Heart right ventricle (tissue), 16 donors: ENCODE results near the gene TAF10. TPM values are rescaled to one million over a fixed set of nuclear protein-coding genes. Genes with fewer than 3 reads are reported as not detected.

ENCODE experiments used
- ATAC-seq, 8 donors: fragments of 200-7000 bp; cut with Tn5 transposase; one replicate each; pipeline ENCODE4 v1.9.1; 2020; ENCODE audit warnings: mild to moderate bottlenecking in 8 of 8, moderate library complexity in 8 of 8, moderate number of reproducible peaks in 1 of 8
- DNase-seq, 2 donors: peaks; one replicate each; pipeline ENCODE4 v3.0.0-alpha.2; 2020
- H3K27ac ChIP-seq, 10 donors: fragments of 200-600 bp; sonication (generic) in 2 of 10; one replicate each; pipeline versions ENCODE4 v1.5.0 to v1.8.0; 2020 to 2022; ENCODE audit warnings: mild to moderate bottlenecking in 3 of 10
- H3K27me3 ChIP-seq, 7 donors: fragments of 200-600 bp; one replicate each; pipeline ENCODE4 v1.8.0; 2021 to 2022; ENCODE audit warnings: mild to moderate bottlenecking in 2 of 7
- H3K36me3 ChIP-seq, 9 donors: fragments of 200-600 bp; sonication (generic) in 1 of 9; one replicate each; pipeline versions ENCODE4 v1.5.0 to v1.8.0; 2020 to 2022; ENCODE audit warnings: mild to moderate bottlenecking in 2 of 9
- H3K4me1 ChIP-seq, 9 donors: fragments of 200-600 bp; sonication (generic) in 1 of 9; one replicate each; pipeline versions ENCODE4 v1.5.0 to v1.8.0; 2020 to 2022; ENCODE audit warnings: mild to moderate bottlenecking in 4 of 9
- H3K4me3 ChIP-seq, 10 donors: fragments of 200-600 bp; sonication (generic) in 2 of 10; one replicate each; pipeline versions ENCODE4 v1.5.0 to v1.8.0; 2020 to 2022; ENCODE audit warnings: mild to moderate bottlenecking in 7 of 10, moderate library complexity in 2 of 10
- H3K9me3 ChIP-seq, 11 donors: fragments of 200-600 bp in 10 of 11; sonication (generic) in 2 of 11; one replicate each; pipeline versions ENCODE4 v1.5.0 to v1.8.0; 2013 to 2022; ENCODE audit warnings: mild to moderate bottlenecking in 2 of 11, control low read depth in 1 of 11, moderate library complexity in 1 of 11
- WGBS, 2 donors: extraction: QIAGEN DNeasy Blood & Tissue Kit; methylation state at CpG; one replicate each; pipeline ENCODE4 v1.1.7; 2013; ENCODE audit warnings: inconsistent platforms in 1 of 2; 5-methylcytosine and 5-hydroxymethylcytosine counted together
- intact Hi-C, 10 donors: fragments of 100-400 bp; cut with DNase I; formaldehyde crosslinking; loops; one replicate each; pipeline versions ENCODE4 v1.11.1 to v1.14.2; 2022
- polyA plus RNA-seq, 2 donors: library from polyadenylated mRNA; stranded (reverse); fragments of 200-250 nt; gene quantifications; one replicate each; pipeline ENCODE4 v1.2.3, GENCODE V29; 2013
- total RNA-seq, 10 donors: library from RNA; stranded (reverse); fragmentation: NEBNext Ultra II Directional in 3 of 10; extraction: Animal tissue kit (Norgen Biotek cat#: 25700) in 3 of 10; gene quantifications; one replicate each; pipeline versions ENCODE4 v1.2.1 to v1.2.4, GENCODE V29; 2021 to 2023
- TF ChIP-seq, protein P1 (sequence below), 9 donors: fragments of 200-600 bp; sonication (generic) in 2 of 9; IDR thresholded peaks; one replicate each; pipeline versions ENCODE4 v1.5.0 to v1.8.0; 2021 to 2022; ENCODE audit warnings: antibody characterized with exemption in 9 of 9, mild to moderate bottlenecking in 5 of 9, moderate library complexity in 1 of 9
- donor health status: Arrhythmogenic right ventricular cardiomyopathy.
- donor health status: ischemic (EF 13 %, LVEDD 7.1; RV severe dilation, severe dysfunction).
- donor health status: healthy with polysubstance abuse.
- donor health status: DM: no; HTN: yes; CAD: no.
- donor health status: DM: no; HTN: no; CAD: no.
- donor health status: ischemic (EF 25% LVEDD 6.9; RV normal size, moderate dysfunction).
- donor health status: ischemic (EF 25% LVEDD 5.7; RV mildly dilated, moderate dysfunction).
- donor health status: healthy.
- donor health status: DM: yes; HTN: yes; CAD: no.
- donor health status: Ischemic cardiomyopathy.
- donor health status: ischemic (EF 35%, LVEDD 5.7; RV mildly dilated, moderate dysfunction).
- donor health status: nonischemic (EF 11% LVEDD 7.7; RV severe dilation, severe dysfunction).
- donor health status: DM: yes; HTN: yes; CAD: no.
- donor health status: PGD.
- donor health status: ischemic (EF 29% LVEDD 5.4; RV normal size, mild dysfunction).
- donor health status: nonischemic (EF 23%, LVEDD 6.1; RV moderate dilation, normal function).

TAF10 gene
- total and polyA plus RNA-seq, 12 donors = 78.0 to 254 (median 90.5) TPM

DNA sequence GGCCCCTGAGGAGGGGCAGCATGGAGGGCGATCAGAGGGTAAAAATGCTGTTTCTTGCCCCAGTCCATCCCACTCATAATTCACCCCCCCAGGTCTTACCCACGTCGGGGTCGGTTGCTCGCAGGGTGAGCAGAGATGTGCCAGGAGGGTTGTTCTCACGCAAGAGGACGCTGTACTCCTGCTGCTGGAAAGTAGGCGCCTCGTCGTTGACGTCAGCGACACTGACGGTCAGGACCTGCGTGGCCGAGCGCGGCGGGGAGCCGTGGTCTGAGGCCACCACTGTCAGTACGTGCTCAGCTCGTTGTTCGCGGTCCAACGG lies 17.5 kb upstream of the TAF10 start:
- WGBS, 2 donors = 94 to 95% methylated on average over 24 of the region's 24 CpGs
- Histone ChIP-seq H3K4me1 (peaks cover 0 to 18% (median 14%) of the 10 kb centered on the region in 9 donors), H3K9me3 (no peaks in the 10 kb centered on the region), H3K36me3 (peaks cover 0 to 99% (median 19%) of the 10 kb centered on the region in 9 donors), H3K27ac (no peak overlapping the region), H3K27me3 (no peaks in the 10 kb centered on the region), H3K4me3 (no peak overlapping the region)
- DNase-seq = no peak
- intact Hi-C loops = no loop called here
- TF ChIP-seq, protein P1, sequence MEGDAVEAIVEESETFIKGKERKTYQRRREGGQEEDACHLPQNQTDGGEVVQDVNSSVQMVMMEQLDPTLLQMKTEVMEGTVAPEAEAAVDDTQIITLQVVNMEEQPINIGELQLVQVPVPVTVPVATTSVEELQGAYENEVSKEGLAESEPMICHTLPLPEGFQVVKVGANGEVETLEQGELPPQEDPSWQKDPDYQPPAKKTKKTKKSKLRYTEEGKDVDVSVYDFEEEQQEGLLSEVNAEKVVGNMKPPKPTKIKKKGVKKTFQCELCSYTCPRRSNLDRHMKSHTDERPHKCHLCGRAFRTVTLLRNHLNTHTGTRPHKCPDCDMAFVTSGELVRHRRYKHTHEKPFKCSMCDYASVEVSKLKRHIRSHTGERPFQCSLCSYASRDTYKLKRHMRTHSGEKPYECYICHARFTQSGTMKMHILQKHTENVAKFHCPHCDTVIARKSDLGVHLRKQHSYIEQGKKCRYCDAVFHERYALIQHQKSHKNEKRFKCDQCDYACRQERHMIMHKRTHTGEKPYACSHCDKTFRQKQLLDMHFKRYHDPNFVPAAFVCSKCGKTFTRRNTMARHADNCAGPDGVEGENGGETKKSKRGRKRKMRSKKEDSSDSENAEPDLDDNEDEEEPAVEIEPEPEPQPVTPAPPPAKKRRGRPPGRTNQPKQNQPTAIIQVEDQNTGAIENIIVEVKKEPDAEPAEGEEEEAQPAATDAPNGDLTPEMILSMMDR (IDR thresholded peaks at IDR 0.05) = no peak
- ATAC-seq = no peak

DNA sequence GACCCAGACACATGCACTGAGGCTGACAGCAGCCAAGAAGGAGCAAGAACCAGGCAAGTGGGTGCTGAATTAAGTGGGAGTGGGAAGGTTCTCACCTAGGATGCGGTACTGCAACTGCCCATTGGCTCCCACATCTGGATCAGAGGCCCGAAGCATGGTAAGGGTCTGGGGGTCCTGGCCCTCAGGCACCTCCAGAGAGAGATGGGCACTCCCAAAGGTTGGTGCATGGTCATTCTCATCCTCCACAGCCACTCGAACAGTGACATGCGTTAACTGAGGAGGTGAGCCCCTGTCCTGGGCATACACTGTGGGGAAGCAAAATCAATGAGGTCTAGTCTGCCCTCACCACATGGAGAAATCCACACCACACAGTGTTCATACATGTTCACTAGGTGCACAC lies 16.5 kb upstream of the TAF10 start:
- 97% methylated on average over 4 of the region's 4 CpGs for WGBS, 2 donors
- TF ChIP-seq, protein P1 (IDR thresholded peaks at IDR 0.05) = no peak
- no peak overlapping the region for H3K27ac ChIP-seq
- H3K36me3 ChIP-seq = peaks cover 0 to 99% (median 19%) of the 10 kb centered on the region in 9 donors
- H3K27me3 ChIP-seq = no peaks in the 10 kb centered on the region
- H3K4me3 ChIP-seq = no peak overlapping the region
- H3K4me1 ChIP-seq = peaks cover 0 to 11% (median 6%) of the 10 kb centered on the region in 9 donors
- ATAC-seq (no peak), DNase-seq (no peak)
- no peaks in the 10 kb centered on the region for H3K9me3 ChIP-seq
- intact Hi-C loops = no loop called here

DNA sequence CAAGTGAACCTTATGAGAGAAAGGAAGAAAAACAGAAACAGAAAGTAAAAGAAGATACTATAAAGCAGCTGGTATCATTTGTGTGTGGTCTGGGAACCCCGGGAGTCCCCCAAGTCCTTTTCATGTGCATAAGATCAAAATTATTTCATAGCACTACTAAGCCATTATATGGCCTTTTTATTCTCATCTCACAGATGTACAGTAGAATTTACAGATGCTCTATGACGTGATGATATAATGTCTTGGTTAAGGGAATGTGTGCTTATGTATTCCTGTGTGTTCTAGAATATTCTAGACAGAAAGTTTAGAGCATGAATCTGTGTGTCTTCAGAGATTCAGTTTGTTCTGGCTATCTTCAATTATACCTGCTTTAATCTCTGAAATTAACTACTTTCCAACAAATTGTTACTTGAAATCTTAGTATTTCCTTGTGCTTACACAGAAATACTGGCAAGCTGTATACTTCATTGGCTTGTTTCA lies 15.8 kb upstream of the TAF10 start:
- peaks cover 0 to 99% (median 19%) of the 10 kb centered on the region in 9 donors for H3K36me3 ChIP-seq
- DNase-seq (no peak), ATAC-seq (no peak)
- no peaks in the 10 kb centered on the region for H3K9me3 ChIP-seq
- intact Hi-C loops = no loop called here
- no peak overlapping the region for H3K4me3 ChIP-seq
- H3K27me3 ChIP-seq = no peaks in the 10 kb centered on the region
- 83 to 88% methylated on average over 2 of the region's 2 CpGs for whole genome bisulfite sequencing, 2 donors
- H3K27ac ChIP-seq = no peak overlapping the region
- peaks cover 0 to 11% (median 0%) of the 10 kb centered on the region in 9 donors for H3K4me1 ChIP-seq
- TF ChIP-seq, protein P1 (IDR thresholded peaks at IDR 0.05) = no peak

DNA sequence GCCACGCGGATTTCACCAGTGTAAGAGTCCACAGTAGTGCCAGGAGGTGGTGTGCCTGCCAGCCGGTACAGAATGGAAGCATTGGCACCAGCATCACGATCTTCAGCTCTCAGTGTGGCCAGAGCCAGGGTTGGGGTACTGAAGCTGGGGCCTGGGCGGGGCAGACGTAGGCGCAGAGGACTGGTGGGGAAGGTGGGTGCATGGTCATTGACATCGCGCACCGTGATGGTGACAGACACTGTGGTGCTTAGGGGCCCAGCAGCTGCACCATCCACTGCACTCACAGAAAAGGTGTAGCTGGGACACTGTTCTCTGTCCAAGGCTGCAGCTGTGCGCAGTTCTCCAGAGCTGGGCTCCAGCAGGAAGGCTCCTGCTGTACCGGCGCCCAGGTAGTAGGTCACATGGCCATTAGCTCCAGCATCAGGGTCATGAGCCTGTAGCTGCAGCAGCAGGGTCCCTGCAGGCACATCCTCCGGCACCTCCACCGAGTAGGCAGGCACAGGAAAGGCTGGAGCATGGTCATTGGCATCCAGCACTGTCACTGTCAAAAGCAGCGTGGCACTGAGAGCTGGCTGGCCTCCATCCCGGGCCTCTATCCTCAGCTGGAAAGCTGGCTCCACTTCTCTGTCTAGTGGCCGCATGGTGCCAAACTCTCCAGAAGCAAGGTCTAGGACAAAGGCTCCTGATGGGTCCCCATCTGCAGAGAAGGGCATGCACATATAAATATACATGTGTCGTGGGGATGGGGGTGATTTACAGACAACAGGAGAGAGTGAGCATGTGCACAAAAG lies 15.2 kb upstream of the TAF10 start:
- no peak overlapping the region for H3K4me3 ChIP-seq
- WGBS, 2 donors = 77 to 82% methylated on average over 19 of the region's 19 CpGs
- TF ChIP-seq, protein P1 (IDR thresholded peaks at IDR 0.05) = no peak
- H3K9me3 ChIP-seq = no peaks in the 10 kb centered on the region
- peaks cover 0 to 11% (median 0%) of the 10 kb centered on the region in 9 donors for H3K4me1 ChIP-seq
- H3K36me3 ChIP-seq = peaks cover 0 to 99% (median 19%) of the 10 kb centered on the region in 9 donors
- intact Hi-C loops = no loop called here
- DNase-seq (peak; percentile 41 to 67), ATAC-seq (peak; percentile 36 to 79 (median 63))
- no peak overlapping the region for H3K27ac ChIP-seq
- no peaks in the 10 kb centered on the region for H3K27me3 ChIP-seq
